A549 (cell line): Measurements from ENCODE around the gene WNT7A. TPM values are rescaled to one million over a fixed set of nuclear protein-coding genes. Genes with fewer than 3 reads are reported as not detected.

Source experiments
- ATAC-seq, 2 experiments: fragments of 200-7000 bp in 1 of 2; fragments of >200 bp in 1 of 2; cut with Nextera tagmentation in 1 of 2; cut with Tn5 transposase in 1 of 2; 3 replicates each; pipeline versions ENCODE4 v1.8.0 to v1.9.1; 2018 to 2020; ENCODE audit warnings: mild to moderate bottlenecking in 1 of 2, moderate library complexity in 1 of 2
- CTCF ChIA-PET: fragments of 300-600 bp; sonication (Branson Sonifier 250); formaldehyde crosslinking; extraction: SDS; loops from one replicate; lab custom pipeline; 2021; ENCODE audit warnings: antibody characterized with exemption, inconsistent platforms; lab: Yijun Ruan, JAX
- POLR2A ChIA-PET: fragments of 350-600 bp; formaldehyde crosslinking; extraction: SDS; loops from one replicate; lab custom pipeline; 2021; ENCODE audit warnings: antibody characterized with exemption, inconsistent platforms; lab: Yijun Ruan, JAX
- DNase-seq, 2 experiments: peaks; one replicate each; pipeline versions ENCODE4 v3.0.0 to v3.0.0-alpha.2; 2011 to 2016; ENCODE audit warnings: low read depth in 1 of 2, low spot score in 1 of 2
- FAIRE-seq: peaks from 2 replicates; lab custom pipeline; 2011; peaks lifted over from hg19 to GRCh38; lab: Jason Lieb, UNC
- H3K27ac ChIP-seq, 2 experiments: fragments of >200 bp; sonication (Bioruptor Twin); formaldehyde crosslinking; 3 replicates each; pipeline ENCODE4 v1.5.1; 2016 to 2017
- H3K4me1 ChIP-seq: fragments of >200 bp; sonication (Bioruptor Twin); formaldehyde crosslinking; 3 replicates; pipeline ENCODE4 v1.6.1; 2016
- H3K4me2 ChIP-seq: fragments of >200 bp; sonication (Bioruptor Twin); formaldehyde crosslinking; 3 replicates; pipeline ENCODE4 v1.6.1; 2016
- H3K4me3 ChIP-seq: fragments of >200 bp; sonication (Bioruptor Twin); formaldehyde crosslinking; 3 replicates; pipeline ENCODE4 v1.5.1; 2016
- H3K9me3 ChIP-seq: fragments of >200 bp; sonication (Bioruptor Twin); formaldehyde crosslinking; 3 replicates; pipeline ENCODE4 v1.6.1; 2016
- ATOH8 ChIP-seq: fragments of 250-450 bp; sonication (Bioruptor Pico); IDR thresholded peaks from 2 replicates; pipeline ENCODE4 v1.5.0; 2020; ENCODE audit warnings: low read depth, mild to moderate bottlenecking, moderate library complexity
- CBX8 ChIP-seq: fragments of 200-600 bp; sonication (generic); IDR thresholded peaks from 2 replicates; pipeline ENCODE4 v1.6.1; 2016
- CHD4 ChIP-seq: fragments of 200-600 bp; sonication (generic); IDR thresholded peaks from 2 replicates; pipeline ENCODE4 v1.6.1; 2016; ENCODE audit warnings: antibody characterized with exemption, mild to moderate bottlenecking, borderline replicate concordance
- CTCF ChIP-seq: fragments of >200 bp; sonication (Bioruptor Twin); formaldehyde crosslinking; IDR thresholded peaks from 3 replicates; pipeline ENCODE4 v1.5.1; 2016
- E2F6 ChIP-seq: IDR thresholded peaks from 2 replicates; pipeline ENCODE4 v1.6.1; 2012; ENCODE audit warnings: low read depth, borderline replicate concordance
- EHF ChIP-seq: fragments of 250-450 bp; sonication (Bioruptor Pico); IDR thresholded peaks from 2 replicates; pipeline ENCODE4 v1.5.0; 2020; ENCODE audit warnings: mild to moderate bottlenecking
- FOSB ChIP-seq: fragments of 250-450 bp; sonication (Bioruptor Pico); IDR thresholded peaks from 2 replicates; pipeline ENCODE4 v1.5.0; 2020; ENCODE audit warnings: mild to moderate bottlenecking, moderate library complexity
- HMGXB4 ChIP-seq: fragments of 250-450 bp; sonication (Bioruptor Pico); IDR thresholded peaks from 2 replicates; pipeline ENCODE4 v1.5.0; 2021; ENCODE audit warnings: mild to moderate bottlenecking, moderate library complexity, borderline replicate concordance
- HOXB5 ChIP-seq: fragments of 250-450 bp; sonication (Bioruptor Pico); IDR thresholded peaks from 2 replicates; pipeline ENCODE4 v1.5.0; 2020; ENCODE audit warnings: mild to moderate bottlenecking, moderate library complexity
- MAFK ChIP-seq: fragments of 450-650 bp; IDR thresholded peaks from 2 replicates; pipeline ENCODE4 v1.6.1; 2014; ENCODE audit not compliant: partially characterized antibody
- RARB ChIP-seq: fragments of 250-450 bp; sonication (Bioruptor Pico); IDR thresholded peaks from 2 replicates; pipeline ENCODE4 v1.8.0; 2021; ENCODE audit warnings: mild to moderate bottlenecking, moderate library complexity
- TP53 ChIP-seq: fragments of 250-450 bp; sonication (Bioruptor Pico); IDR thresholded peaks from 2 replicates; pipeline ENCODE4 v1.5.0; 2021; ENCODE audit warnings: mild to moderate bottlenecking, moderate library complexity
- USF2 ChIP-seq: fragments of 450-650 bp; IDR thresholded peaks from 2 replicates; pipeline ENCODE4 v1.6.1; 2014; ENCODE audit warnings: antibody characterized with exemption
- ZFP36 ChIP-seq: fragments of 450-650 bp; IDR thresholded peaks from 2 replicates; pipeline ENCODE4 v1.6.1; 2014; ENCODE audit warnings: borderline replicate concordance; ENCODE audit not compliant: partially characterized antibody
- ZNF302 ChIP-seq: fragments of 250-450 bp; sonication (Bioruptor Pico); IDR thresholded peaks from 2 replicates; pipeline ENCODE4 v1.9.0; 2021; ENCODE audit warnings: inconsistent platforms, mild to moderate bottlenecking, moderate library complexity
- WGBS: methylation state at CpG from one replicate; pipeline ENCODE4 v1.1.6; 2017; ENCODE audit errors: missing lambda C conversion rate; 5-methylcytosine and 5-hydroxymethylcytosine counted together
- polyA plus RNA-seq, 4 experiments: library from polyadenylated mRNA; depleted of rRNA in 3 of 4; stranded (reverse); fragments of >200 nt; fragmentation: RNase III in 1 of 4; extraction: RNeasy Plus Mini Kit Qiagen cat#74134 plus additional on column Dnase treatment in 1 of 4; gene quantifications; 2 replicates in 3 of 4; 3 replicates in 1 of 4; pipeline ENCODE4 v1.2.3, GENCODE V29; 2011 to 2017

Gene WNT7A
- polyA plus RNA-seq, 2 of the 4 experiments (the other 2 are of a cell fraction): 0.03 TPM

- Histone ChIP-seq H3K4me1 (peaks cover 23% of the 10 kb centered on the region), H3K4me3 (no peak overlapping the region)
- no peak for ATAC-seq
Measured at GRCh38 chr3:13876451-13877100, 3.3 kb downstream of the WNT7A start.

GRCh38 chr3:13874891-13875290 is 5.0 kb downstream of the WNT7A start:
- ChIA-PET CTCF (interaction anchor here (1.0 to 1.4 kb wide), 3 partner anchors 217 to 225 kb away, joined by 3 to 4 read pairs (median 3); no protein-coding TSS in a partner anchor), POLR2A (no interaction called here)
- ATAC-seq (no peak), DNase-seq (no peak), FAIRE-seq (no peak)
- Histone ChIP-seq H3K4me2 (no peak overlapping the region), H3K4me1 (peaks cover 14% of the 10 kb centered on the region), H3K27ac (no peak overlapping the region), H3K4me3 (no peak overlapping the region), H3K9me3 (0 out of 3 replicates have a peak, but pooled peaks cover 8% of the 10 kb centered on the region)
- TF ChIP-seq HOXB5 (CRISPR knock-in tag) (no peak), HMGXB4 (CRISPR knock-in tag) (no peak), E2F6 (no peak), TP53 (CRISPR knock-in tag) (no peak)
- WGBS: 58% methylated on average over 13 of the region's 16 CpGs

More at GRCh38 chr3:13876451-13877100, 3.3 kb downstream of the WNT7A start:
- POLR2A ChIA-PET: no interaction called here
- CTCF ChIA-PET: interaction anchor here (1.3 to 1.5 kb wide), 3 partner anchors 9 to 221 kb away, joined by 4 to 11 read pairs (median 7); no protein-coding TSS in a partner anchor
- no peak for FAIRE-seq
- Histone ChIP-seq H3K4me2 (no peak overlapping the region), H3K27ac (no peak overlapping the region), H3K9me3 (no peaks in the 10 kb centered on the region)
- DNase-seq: no peak
- WGBS: 39% methylated on average over 5 of the region's 6 CpGs
- TF ChIP-seq EHF (CRISPR knock-in tag): no peak
- no peak for TF ChIP-seq E2F6
- TF ChIP-seq CHD4: no peak
- no peak for TF ChIP-seq CBX8
- TF ChIP-seq ZFP36: no peak
- TF ChIP-seq MAFK: no peak
- no peak for TF ChIP-seq CTCF
- TF ChIP-seq ZNF302: no peak
- no peak for TF ChIP-seq RARB (CRISPR knock-in tag)
- no peak for TF ChIP-seq ATOH8
- no peak for TF ChIP-seq USF2

GRCh38 chr3:13873818-13874217 is 6.1 kb downstream of the WNT7A start:
- no peak for TF ChIP-seq FOSB (CRISPR knock-in tag)
- H3K4me1 ChIP-seq: peaks cover 6% of the 10 kb centered on the region; the same call in 2 of the 3 replicates
- H3K9me3 ChIP-seq: 0 out of 3 replicates have a peak, but pooled peaks cover 8% of the 10 kb centered on the region
- H3K27ac ChIP-seq: no peak overlapping the region
- ChIA-PET CTCF (no interaction called here), POLR2A (no interaction called here)
- DNase-seq (no peak), FAIRE-seq (no peak), ATAC-seq (no peak)
- WGBS: 33% methylated on average over 3 of the region's 3 CpGs
- no peak overlapping the region for H3K4me2 ChIP-seq
- H3K4me3 ChIP-seq: no peak overlapping the region
